CD1c-positive myeloid dendritic cell (primary cell): ENCODE measurements around the gene CHRM2.

Experiments used
- DNase-seq: peaks from one replicate; pipeline ENCODE4 v3.0.0-alpha.2; 2016; ENCODE audit errors: extremely low spot score

The CHRM2 gene

GRCh38 chr7:136957391-136957790 lies 88.9 kb downstream of the CHRM2 start:
- DNase-seq = no peak

- DNase-seq = no peak
These were observed 89.6 kb downstream of the CHRM2 start for GRCh38 chr7:136958016-136958415.

GRCh38 chr7:136964347-136964746 lies 95.9 kb downstream of the CHRM2 start:
- DNase-seq = no peak

- DNase-seq = no peak
These were observed 98.4 kb downstream of the CHRM2 start for GRCh38 chr7:136966825-136967224.

- no peak for DNase-seq
These were observed 101.3 kb downstream of the CHRM2 start for GRCh38 chr7:136969761-136970160.

- no peak for DNase-seq
These were observed 103.3 kb downstream of the CHRM2 start for GRCh38 chr7:136971776-136972175.

- DNase-seq = no peak
These were observed 108.2 kb downstream of the CHRM2 start for GRCh38 chr7:136976504-136977251.

- no peak for DNase-seq
These were observed 124.9 kb downstream of the CHRM2 start for GRCh38 chr7:136993377-136993776.

- no peak for DNase-seq
These were observed 129.3 kb downstream of the CHRM2 start for GRCh38 chr7:136997735-136998134.

GRCh38 chr7:136998495-136998894 lies 130.0 kb downstream of the CHRM2 start:
- no peak for DNase-seq

GRCh38 chr7:137000621-137001020 lies 132.2 kb downstream of the CHRM2 start:
- DNase-seq = no peak

- DNase-seq = no peak
These were observed 132.6 kb downstream of the CHRM2 start for GRCh38 chr7:137001041-137001440.

- no peak for DNase-seq
These were observed 133.0 kb downstream of the CHRM2 start for GRCh38 chr7:137001478-137001877.

- DNase-seq = no peak
These were observed 134.6 kb downstream of the CHRM2 start for GRCh38 chr7:137003086-137003485.

- no peak for DNase-seq
These were observed 135.1 kb downstream of the CHRM2 start for GRCh38 chr7:137003566-137003965.

- DNase-seq = no peak
These were observed 137.4 kb downstream of the CHRM2 start for GRCh38 chr7:137005873-137006272.

- no peak for DNase-seq
These were observed 137.8 kb downstream of the CHRM2 start for GRCh38 chr7:137006293-137006692.

GRCh38 chr7:137007001-137007694 lies 138.7 kb downstream of the CHRM2 start:
- DNase-seq = no peak

GRCh38 chr7:137009404-137009803 lies 141.0 kb downstream of the CHRM2 start:
- no peak for DNase-seq

GRCh38 chr7:137015015-137015414 lies 146.6 kb downstream of the CHRM2 start:
- no peak for DNase-seq

- DNase-seq = no peak
These were observed 148.8 kb downstream of the CHRM2 start for GRCh38 chr7:137017221-137017620.

GRCh38 chr7:137018468-137018867 lies 150.0 kb downstream of the CHRM2 start:
- no peak for DNase-seq

GRCh38 chr7:137020351-137020750 lies 151.9 kb downstream of the CHRM2 start:
- no peak for DNase-seq
